Liver (tissue), 3 donors: ENCODE measurements around the gene EDA.

Experiments used
- GABPA ChIP-seq, 2 donors: IDR thresholded peaks in 1 of 2; conservative IDR thresholded peaks in 1 of 2; 2 replicates each; pipeline ENCODE4 v1.6.1; 2016; ENCODE audit warnings: antibody characterized with exemption in 2 of 2, mild to moderate bottlenecking in 1 of 2, moderate library complexity in 1 of 2
- RAD21 ChIP-seq, 2 donors: IDR thresholded peaks; 2 replicates each; pipeline ENCODE4 v1.6.1; 2016; ENCODE audit warnings: antibody characterized with exemption in 2 of 2, mild to moderate bottlenecking in 2 of 2
- RXRA ChIP-seq, 2 donors: IDR thresholded peaks; 2 replicates each; pipeline ENCODE4 v1.6.1; 2017 to 2018; ENCODE audit warnings: antibody characterized with exemption in 2 of 2, mild to moderate bottlenecking in 1 of 2
- SP1 ChIP-seq: IDR thresholded peaks from 2 replicates; pipeline ENCODE4 v1.6.1; 2018; ENCODE audit warnings: antibody characterized with exemption, mild to moderate bottlenecking
- TF ChIP-seq, protein P1 (sequence below): fragments of 150-350 bp; IDR thresholded peaks from 2 replicates; pipeline ENCODE4 v1.5.1; 2017; ENCODE audit warnings: improper control_type of control experiment, low read depth, low read length; ENCODE audit not compliant: missing input control
- TF ChIP-seq, protein P2 (sequence below): IDR thresholded peaks from 2 replicates; pipeline ENCODE4 v1.6.1; 2016; ENCODE audit warnings: antibody characterized with exemption
- donor health status: healthy.
- donor health status: healthy.

DNA sequence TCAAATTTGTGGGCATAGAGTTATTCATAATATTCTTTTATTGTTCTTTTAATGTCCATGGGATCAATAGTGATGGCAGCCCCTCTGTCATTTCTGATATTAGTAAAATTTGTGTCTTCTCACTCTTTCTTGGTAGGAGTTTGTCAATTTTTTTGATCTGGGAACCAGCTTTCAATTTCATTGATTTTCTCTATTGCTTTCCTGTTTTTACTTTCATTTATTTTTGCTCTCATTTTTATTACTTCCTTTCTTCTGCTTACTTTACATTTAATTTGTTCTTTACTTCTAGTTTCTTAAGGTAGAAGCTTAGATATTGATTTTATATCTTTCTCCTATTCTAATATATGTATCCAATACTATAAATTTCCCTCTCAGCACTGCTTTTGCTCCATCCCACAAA, 393.1 kb downstream of the EDA start:
- TF ChIP-seq, protein P1, sequence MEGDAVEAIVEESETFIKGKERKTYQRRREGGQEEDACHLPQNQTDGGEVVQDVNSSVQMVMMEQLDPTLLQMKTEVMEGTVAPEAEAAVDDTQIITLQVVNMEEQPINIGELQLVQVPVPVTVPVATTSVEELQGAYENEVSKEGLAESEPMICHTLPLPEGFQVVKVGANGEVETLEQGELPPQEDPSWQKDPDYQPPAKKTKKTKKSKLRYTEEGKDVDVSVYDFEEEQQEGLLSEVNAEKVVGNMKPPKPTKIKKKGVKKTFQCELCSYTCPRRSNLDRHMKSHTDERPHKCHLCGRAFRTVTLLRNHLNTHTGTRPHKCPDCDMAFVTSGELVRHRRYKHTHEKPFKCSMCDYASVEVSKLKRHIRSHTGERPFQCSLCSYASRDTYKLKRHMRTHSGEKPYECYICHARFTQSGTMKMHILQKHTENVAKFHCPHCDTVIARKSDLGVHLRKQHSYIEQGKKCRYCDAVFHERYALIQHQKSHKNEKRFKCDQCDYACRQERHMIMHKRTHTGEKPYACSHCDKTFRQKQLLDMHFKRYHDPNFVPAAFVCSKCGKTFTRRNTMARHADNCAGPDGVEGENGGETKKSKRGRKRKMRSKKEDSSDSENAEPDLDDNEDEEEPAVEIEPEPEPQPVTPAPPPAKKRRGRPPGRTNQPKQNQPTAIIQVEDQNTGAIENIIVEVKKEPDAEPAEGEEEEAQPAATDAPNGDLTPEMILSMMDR = no peak
- TF ChIP-seq GABPA (IDR thresholded peaks at IDR 0.05 in 1 of 2, conservative IDR thresholded peaks at IDR 0.05 in 1 of 2) = no peak
- TF ChIP-seq, protein P2, sequence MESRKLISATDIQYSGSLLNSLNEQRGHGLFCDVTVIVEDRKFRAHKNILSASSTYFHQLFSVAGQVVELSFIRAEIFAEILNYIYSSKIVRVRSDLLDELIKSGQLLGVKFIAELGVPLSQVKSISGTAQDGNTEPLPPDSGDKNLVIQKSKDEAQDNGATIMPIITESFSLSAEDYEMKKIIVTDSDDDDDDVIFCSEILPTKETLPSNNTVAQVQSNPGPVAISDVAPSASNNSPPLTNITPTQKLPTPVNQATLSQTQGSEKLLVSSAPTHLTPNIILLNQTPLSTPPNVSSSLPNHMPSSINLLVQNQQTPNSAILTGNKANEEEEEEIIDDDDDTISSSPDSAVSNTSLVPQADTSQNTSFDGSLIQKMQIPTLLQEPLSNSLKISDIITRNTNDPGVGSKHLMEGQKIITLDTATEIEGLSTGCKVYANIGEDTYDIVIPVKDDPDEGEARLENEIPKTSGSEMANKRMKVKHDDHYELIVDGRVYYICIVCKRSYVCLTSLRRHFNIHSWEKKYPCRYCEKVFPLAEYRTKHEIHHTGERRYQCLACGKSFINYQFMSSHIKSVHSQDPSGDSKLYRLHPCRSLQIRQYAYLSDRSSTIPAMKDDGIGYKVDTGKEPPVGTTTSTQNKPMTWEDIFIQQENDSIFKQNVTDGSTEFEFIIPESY = no peak
- no peak for TF ChIP-seq RAD21 (IDR thresholded peaks at IDR 0.05)
- TF ChIP-seq RXRA (IDR thresholded peaks at IDR 0.05) = no peak
- TF ChIP-seq SP1 = no peak
